NCI-H187 (cell line): ENCODE results near the gene RAD51B.

Source experiments
- DNase-seq, 2 experiments: peaks; one replicate each; lab custom pipeline; 2025; lab: John Stamatoyannopoulos, UW

RAD51B gene

GRCh38 chr14:68386950-68387779 is 567.6 kb downstream of the RAD51B start:
- no peak for DNase-seq

GRCh38 chr14:68389943-68390342 is 570.4 kb downstream of the RAD51B start:
- DNase-seq = no peak

GRCh38 chr14:68390741-68391140 is 571.2 kb downstream of the RAD51B start:
- no peak for DNase-seq

- no peak for DNase-seq
These were observed 571.9 kb downstream of the RAD51B start for GRCh38 chr14:68391311-68392014.

- no peak for DNase-seq
These were observed 573.0 kb downstream of the RAD51B start for GRCh38 chr14:68392393-68393141.

GRCh38 chr14:68393259-68393658 is 573.7 kb downstream of the RAD51B start:
- DNase-seq = no peak

- no peak for DNase-seq
These were observed 574.7 kb downstream of the RAD51B start for GRCh38 chr14:68394118-68394763.

- DNase-seq = no peak
These were observed 575.2 kb downstream of the RAD51B start for GRCh38 chr14:68394764-68395143.

- no peak for DNase-seq
These were observed 576.0 kb downstream of the RAD51B start for GRCh38 chr14:68395604-68396003.

- DNase-seq = no peak
These were observed 576.9 kb downstream of the RAD51B start for GRCh38 chr14:68396461-68396860.

- DNase-seq = peak; percentile 29 to 73
These were observed 577.8 kb downstream of the RAD51B start for GRCh38 chr14:68397371-68397811.

GRCh38 chr14:68397822-68398221 is 578.2 kb downstream of the RAD51B start:
- no peak for DNase-seq

GRCh38 chr14:68398370-68398769 is 578.8 kb downstream of the RAD51B start:
- DNase-seq = no peak

- DNase-seq = no peak
These were observed 580.4 kb downstream of the RAD51B start for GRCh38 chr14:68399971-68400370.

GRCh38 chr14:68401317-68401716 is 581.7 kb downstream of the RAD51B start:
- DNase-seq = no peak

GRCh38 chr14:68401855-68402254 is 582.3 kb downstream of the RAD51B start:
- no peak for DNase-seq

GRCh38 chr14:68402525-68403101 is 583.0 kb downstream of the RAD51B start:
- no peak for DNase-seq

- DNase-seq = no peak
These were observed 583.9 kb downstream of the RAD51B start for GRCh38 chr14:68403191-68404145.

GRCh38 chr14:68404146-68404527 is 584.6 kb downstream of the RAD51B start:
- no peak for DNase-seq

GRCh38 chr14:68404652-68405183 is 585.1 kb downstream of the RAD51B start:
- DNase-seq = no peak
